ENCODE data around the gene CSNK1A1L.

- no peak for TF ChIP-seq CTCF (IDR thresholded peaks at IDR 0.05)
- TF ChIP-seq ZFX (IDR thresholded peaks at IDR 0.05; ENCODE audit: borderline replicate concordance) = no peak
Measured at GRCh38 chr13:37094840-37095239, 10.6 kb downstream of the CSNK1A1L start.
